K562 (cell line): Measurements from ENCODE around the gene ACTRT2. TPM values are rescaled to one million over a fixed set of nuclear protein-coding genes. Genes with fewer than 3 reads are reported as not detected.

Experiments used
- ATAC-seq: fragments of 200-7000 bp; cut with Tn5 transposase; 3 replicates; pipeline ENCODE4 v1.9.1; 2020; ENCODE audit warnings: moderate library complexity
- BruUV-seq: library from RNA; stranded (reverse); fragments of 400-500 nt; replicated peaks from 2 replicates; lab custom pipeline; 2021; lab: Mats Ljungman, UMichigan
- CTCF ChIA-PET: fragments of 300-600 bp; formaldehyde crosslinking; extraction: SDS; loops from one replicate; lab custom pipeline; 2021; ENCODE audit warnings: low intra/inter-chr PET ratio; lab: Yijun Ruan, JAX
- POLR2A ChIA-PET: fragments of 300-600, 350-650 bp; sonication (Branson Sonifier 250); formaldehyde crosslinking; extraction: SDS; loops from one replicate; lab custom pipeline; 2021; ENCODE audit warnings: antibody characterized with exemption, inconsistent platforms; lab: Yijun Ruan, JAX
- DNase-seq, 4 experiments: peaks; one replicate each; pipeline versions ENCODE4 v3.0.0 to v3.0.0-alpha.2; 2011 to 2018; ENCODE audit warnings: low spot score in 3 of 4, mixed read lengths in 3 of 4; ENCODE audit errors: extremely low read depth in 1 of 4
- FAIRE-seq: peaks from 2 replicates; lab custom pipeline; 2011; peaks lifted over from hg19 to GRCh38; lab: Jason Lieb, UNC
- H2AFZ ChIP-seq: 2 replicates; pipeline ENCODE4 v1.6.0; 2011; ENCODE audit warnings: low read depth, low read length, control low read depth, inconsistent platforms
- H3K27ac ChIP-seq: fragments of 200-600 bp; 3 replicates; pipeline ENCODE4 v1.8.0; 2011; ENCODE audit warnings: low read depth, mild to moderate bottlenecking, control low read depth, inconsistent platforms, low read length, moderate library complexity, mixed read lengths; ENCODE audit errors: extremely low read depth
- H3K27me3 ChIP-seq, 2 experiments: fragments of 300-600 bp in 1 of 2; 2 replicates in 1 of 2; 3 replicates in 1 of 2; pipeline versions ENCODE4 v1.6.0 to v1.8.0; 2011; ENCODE audit warnings: inconsistent platforms in 2 of 2, low read length in 2 of 2, mild to moderate bottlenecking in 1 of 2, mixed read lengths in 1 of 2, moderate library complexity in 1 of 2; ENCODE audit not compliant: control insufficient read depth in 2 of 2, insufficient read depth in 2 of 2
- H3K36me3 ChIP-seq: fragments of 300-600 bp; 3 replicates; pipeline ENCODE4 v1.8.0; 2011; ENCODE audit warnings: mild to moderate bottlenecking, low read length, inconsistent platforms; ENCODE audit not compliant: control insufficient read depth, insufficient read depth
- H3K4me1 ChIP-seq, 2 experiments: fragments of 200-600 bp in 1 of 2; replicated peaks in 1 of 2; 2 replicates in 1 of 2; 3 replicates in 1 of 2; pipeline versions ENCODE4 v1.5.1 to v1.8.0; 2011; ENCODE audit warnings: inconsistent platforms in 2 of 2, low read length in 2 of 2, mild to moderate bottlenecking in 1 of 2, mixed read lengths in 1 of 2, moderate library complexity in 1 of 2; ENCODE audit not compliant: control insufficient read depth in 2 of 2, insufficient read depth in 2 of 2
- H3K4me2 ChIP-seq: 2 replicates; pipeline ENCODE4 v1.6.1; 2011; ENCODE audit warnings: low read length, control low read depth, inconsistent platforms, mixed read lengths; ENCODE audit not compliant: insufficient read depth
- H3K4me3 ChIP-seq: fragments of 200-600 bp; sonication (generic), shearing (Covaris generic); 2 replicates; pipeline ENCODE4 v1.5.1; 2016; ENCODE audit warnings: control low read depth, inconsistent platforms
- H3K79me2 ChIP-seq: fragments of 200-600 bp; 3 replicates; pipeline ENCODE4 v1.8.0; 2011; ENCODE audit warnings: low read length, inconsistent platforms; ENCODE audit not compliant: control insufficient read depth, insufficient read depth
- H3K9ac ChIP-seq, 2 experiments: 2 replicates each; pipeline versions ENCODE4 v1.6.0 to v1.6.1; 2011; ENCODE audit warnings: low read depth in 2 of 2, low read length in 2 of 2, control low read depth in 1 of 2, inconsistent platforms in 1 of 2, mild to moderate bottlenecking in 1 of 2, mixed read lengths in 1 of 2; ENCODE audit not compliant: insufficient read depth in 1 of 2
- H3K9me1 ChIP-seq: one replicate; pipeline ENCODE4 v1.6.0; 2011; ENCODE audit warnings: inconsistent platforms, mild to moderate bottlenecking, low read length, moderate library complexity; ENCODE audit not compliant: control insufficient read depth, insufficient read depth
- H3K9me3 ChIP-seq: replicated peaks from 2 replicates; pipeline ENCODE4 v1.5.1; 2011; ENCODE audit warnings: low read depth, low read length, inconsistent platforms; ENCODE audit not compliant: control insufficient read depth, insufficient read depth
- H4K20me1 ChIP-seq: replicated peaks from 2 replicates; pipeline ENCODE4 v1.6.1; 2011; ENCODE audit warnings: low read length, inconsistent platforms, mixed read lengths; ENCODE audit not compliant: control insufficient read depth, insufficient read depth
- CBX3 ChIP-seq, 2 experiments: IDR thresholded peaks; 1 replicate in 1 of 2; 2 replicates in 1 of 2; pipeline ENCODE4 v1.6.1; 2012; ENCODE audit warnings: inconsistent platforms in 2 of 2, low read length in 2 of 2, borderline replicate concordance in 1 of 2, control low read depth in 1 of 2
- CREB1 ChIP-seq, 2 experiments: sonication (generic) in 1 of 2; formaldehyde crosslinking in 1 of 2; IDR thresholded peaks; 2 replicates each; pipeline versions ENCODE4 v1.6.1 to v1.8.0; 2012 to 2022; ENCODE audit warnings: inconsistent platforms in 1 of 2, mild to moderate bottlenecking in 1 of 2, missing genetic modification reagents in 1 of 2, moderate library complexity in 1 of 2
- ELF2 ChIP-seq: fragments of 250-450 bp; sonication (Bioruptor Pico); IDR thresholded peaks from 2 replicates; pipeline ENCODE4 v1.5.0; 2021; ENCODE audit warnings: mild to moderate bottlenecking
- GTF2E2 ChIP-seq: fragments of 200-800 bp; sonication (Bioruptor generic); IDR thresholded peaks from 2 replicates; pipeline ENCODE4 v1.6.1; 2016; ENCODE audit warnings: missing genetic modification characterization, missing compliant biosample characterization
- NELFE ChIP-seq: IDR thresholded peaks from 2 replicates; pipeline ENCODE4 v1.6.1; 2011; ENCODE audit warnings: mild to moderate bottlenecking; ENCODE audit not compliant: insufficient read depth, insufficient read length
- NUFIP1 ChIP-seq: fragments of 450-650 bp; IDR thresholded peaks from 2 replicates; pipeline ENCODE4 v1.6.1; 2018; ENCODE audit not compliant: partially characterized antibody
- SAFB ChIP-seq: fragments of 200-400 bp; formaldehyde crosslinking; IDR thresholded peaks from 2 replicates; pipeline ENCODE4 v1.6.1; 2017; ENCODE audit warnings: low read depth, low read length, borderline replicate concordance
- SMAD3 ChIP-seq: fragments of 450-650 bp; formaldehyde crosslinking; conservative IDR thresholded peaks from 2 replicates; pipeline ENCODE4 v1.4.0; 2020; ENCODE audit warnings: mild to moderate bottlenecking
- U2AF2 ChIP-seq: fragments of 200-400 bp; formaldehyde crosslinking; optimal IDR thresholded peaks from 2 replicates; pipeline ENCODE3; 2017; ENCODE audit warnings: low read depth, mild to moderate bottlenecking, low read length
- XRCC5 ChIP-seq: fragments of 200-400 bp; formaldehyde crosslinking; IDR thresholded peaks from 2 replicates; pipeline ENCODE4 v1.6.1; 2017; ENCODE audit warnings: low read depth, mild to moderate bottlenecking, low read length
- YY1 ChIP-seq, 3 experiments: IDR thresholded peaks; 2 replicates each; pipeline ENCODE4 v1.6.1; 2011; ENCODE audit warnings: low read length in 2 of 3, mild to moderate bottlenecking in 2 of 3, moderate library complexity in 2 of 3, borderline replicate concordance in 1 of 3, control low read depth in 1 of 3, low read depth in 1 of 3; ENCODE audit not compliant: insufficient read depth in 3 of 3, insufficient replicate concordance in 2 of 3, control insufficient read depth in 1 of 3, insufficient read length in 1 of 3; ENCODE audit errors: extremely low read depth in 1 of 3
- ZNF212 ChIP-seq: fragments of 450-650 bp; formaldehyde crosslinking; IDR thresholded peaks from 2 replicates; pipeline ENCODE4 v1.4.0; 2020; ENCODE audit warnings: mild to moderate bottlenecking
- WGBS: fragments of 100-300 bp; shearing (Covaris generic); methylation state at CpG from one replicate; pipeline ENCODE4 v1.1.6; 2016; ENCODE audit warnings: low coverage, mixed read lengths; ENCODE audit not compliant: insufficient coverage; ENCODE audit errors: missing lambda C conversion rate; 5-methylcytosine and 5-hydroxymethylcytosine counted together
- in situ Hi-C: fragments of 300-500 bp; cut with MboI; formaldehyde crosslinking; loops from 4 replicates; pipeline ENCODE4 v1.15.0; 2018; ENCODE audit warnings: inconsistent platforms, mixed read lengths
- intact Hi-C: fragments of 100-400 bp; cut with micrococcal nuclease; formaldehyde crosslinking; loops from 2 replicates; pipeline ENCODE4 v1.14.2; 2022
- polyA plus RNA-seq, 8 experiments: library from polyadenylated mRNA; depleted of rRNA in 4 of 8; stranded (reverse) in 5 of 8; unstranded in 3 of 8; fragments of >200 nt; fragmentation: Nextera tagmentation in 2 of 8; fragmentation: Illumina TruSeq in 1 of 8; extraction: Ambion mirVana in 2 of 8; extraction: Trizol in 1 of 8; gene quantifications; 2 replicates each; pipeline versions ENCODE4 v1.2.1 to v1.2.3, GENCODE V29; 2011 to 2014; ENCODE audit warnings: inconsistent platforms in 1 of 8, missing spikeins in 1 of 8
- total RNA-seq, 7 experiments: library from RNA; depleted of rRNA in 6 of 7; stranded (reverse); fragments of >200 nt in 6 of 7; fragmentation: Illumina TruSeq in 2 of 7; extraction: Trizol in 2 of 7; gene quantifications; 2 replicates each; pipeline versions ENCODE4 v1.2.1 to v1.2.3, GENCODE V29; 2011 to 2021; ENCODE audit warnings: low replicate concordance in 1 of 7
- TF ChIP-seq, protein P1 (sequence below): fragments of 450-650 bp; IDR thresholded peaks from 2 replicates; pipeline ENCODE4 v1.6.1; 2016; ENCODE audit warnings: missing biosample characterization, missing genetic modification characterization
- TF ChIP-seq, protein P2 (sequence below): conservative IDR thresholded peaks from 2 replicates; pipeline ENCODE4 v1.6.1; 2011; ENCODE audit warnings: low read depth, mild to moderate bottlenecking, low read length; ENCODE audit not compliant: control insufficient read depth

The ACTRT2 gene
- total and polyA plus RNA-seq, 9 of the 15 experiments (the other 6 are each of a cell fraction or from before 2014, with no cell fraction given) = not detected

DNA sequence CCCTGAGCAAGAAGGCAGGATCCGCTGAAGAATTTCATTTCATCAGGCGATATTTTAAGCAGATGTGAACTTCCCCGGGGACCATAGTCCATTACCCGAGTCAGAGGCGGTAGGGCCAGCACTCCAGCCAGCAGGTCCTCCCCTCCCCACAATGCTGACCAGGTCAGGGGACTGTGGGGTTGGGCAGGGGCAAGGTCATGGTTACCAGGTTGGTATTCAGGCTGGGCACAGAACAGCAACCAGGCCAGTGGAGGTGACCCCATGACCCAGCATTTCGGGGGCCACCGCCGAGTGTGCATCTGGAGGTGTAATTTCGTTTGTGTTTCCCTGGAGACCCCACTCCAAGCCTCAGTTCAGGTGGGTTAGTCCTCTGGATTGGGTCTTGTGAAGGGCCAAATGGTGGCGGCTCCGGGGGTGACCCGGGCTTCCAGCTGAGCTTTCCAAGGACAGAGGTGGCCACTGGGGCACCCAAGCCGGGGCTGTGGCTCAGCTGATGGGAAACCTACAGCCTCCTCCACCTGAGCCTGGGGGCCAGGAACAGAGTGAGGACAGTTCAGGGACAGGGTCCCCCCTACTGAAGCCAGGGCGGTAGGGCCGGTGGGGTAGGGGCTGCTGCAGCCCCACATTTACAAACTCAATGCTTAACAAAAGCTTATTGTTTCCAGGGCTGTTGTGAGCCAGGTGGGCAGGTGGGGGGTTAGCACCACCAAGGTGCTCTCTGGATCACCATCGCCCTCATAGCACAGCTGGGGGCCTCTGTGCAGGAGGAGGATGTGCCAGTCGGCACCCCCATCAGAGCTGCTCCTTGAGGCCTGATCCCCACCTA is 50.5 kb downstream of the ACTRT2 start:
- no peaks in the 10 kb centered on the region for H3K9me3 ChIP-seq
- no peaks in the 10 kb centered on the region for H3K9me1 ChIP-seq
- H3K79me2 ChIP-seq = no peaks in the 10 kb centered on the region
- DNase-seq = no peak
- intact Hi-C loops (no loop called here), in situ Hi-C loops (no loop called here)
- no peak overlapping the region for H3K27ac ChIP-seq
- no peak for FAIRE-seq
- no peak for ATAC-seq
- peaks cover 0 to 5% of the 10 kb centered on the region in 2 experiments; a peak in 1 of 5 replicates for H3K4me1 ChIP-seq
- no peak overlapping the region for H3K4me2 ChIP-seq
- WGBS = 11% methylated on average over 17 of the region's 17 CpGs
- peaks cover 9% of the 10 kb centered on the region; the same call in 1 of the 2 replicates for H4K20me1 ChIP-seq
- BruUV-seq = no TSS peak
- no peak overlapping the region for H3K4me3 ChIP-seq
- no peak for TF ChIP-seq GTF2E2
- TF ChIP-seq ELF2 (CRISPR knock-in tag) = no peak
- no peak for TF ChIP-seq U2AF2
- TF ChIP-seq ZNF212 = no peak
- no peak for TF ChIP-seq CBX3 (IDR thresholded peaks at IDR 0.05; ENCODE audit: borderline replicate concordance in 1 of 2, low read length in 2 of 2)
- no peak for TF ChIP-seq SMAD3
- TF ChIP-seq NUFIP1 = no peak
- TF ChIP-seq XRCC5 = no peak
- no peak for TF ChIP-seq CREB1 (IDR thresholded peaks at IDR 0.05)
- no peak for TF ChIP-seq CREB1 (CRISPR knock-in tag; IDR thresholded peaks at IDR 0.05)
- TF ChIP-seq YY1 (IDR thresholded peaks at IDR 0.05; ENCODE audit: borderline replicate concordance in 1 of 3, control insufficient read depth in 1 of 3, extremely low read depth in 1 of 3, insufficient read depth in 3 of 3, insufficient read length in 1 of 3, insufficient replicate concordance in 2 of 3, low read depth in 1 of 3, low read length in 2 of 3) = no peak
- no peak for TF ChIP-seq SAFB
- TF ChIP-seq, protein P1, sequence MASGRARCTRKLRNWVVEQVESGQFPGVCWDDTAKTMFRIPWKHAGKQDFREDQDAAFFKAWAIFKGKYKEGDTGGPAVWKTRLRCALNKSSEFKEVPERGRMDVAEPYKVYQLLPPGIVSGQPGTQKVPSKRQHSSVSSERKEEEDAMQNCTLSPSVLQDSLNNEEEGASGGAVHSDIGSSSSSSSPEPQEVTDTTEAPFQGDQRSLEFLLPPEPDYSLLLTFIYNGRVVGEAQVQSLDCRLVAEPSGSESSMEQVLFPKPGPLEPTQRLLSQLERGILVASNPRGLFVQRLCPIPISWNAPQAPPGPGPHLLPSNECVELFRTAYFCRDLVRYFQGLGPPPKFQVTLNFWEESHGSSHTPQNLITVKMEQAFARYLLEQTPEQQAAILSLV (tag) = no peak
- TF ChIP-seq, protein P2, sequence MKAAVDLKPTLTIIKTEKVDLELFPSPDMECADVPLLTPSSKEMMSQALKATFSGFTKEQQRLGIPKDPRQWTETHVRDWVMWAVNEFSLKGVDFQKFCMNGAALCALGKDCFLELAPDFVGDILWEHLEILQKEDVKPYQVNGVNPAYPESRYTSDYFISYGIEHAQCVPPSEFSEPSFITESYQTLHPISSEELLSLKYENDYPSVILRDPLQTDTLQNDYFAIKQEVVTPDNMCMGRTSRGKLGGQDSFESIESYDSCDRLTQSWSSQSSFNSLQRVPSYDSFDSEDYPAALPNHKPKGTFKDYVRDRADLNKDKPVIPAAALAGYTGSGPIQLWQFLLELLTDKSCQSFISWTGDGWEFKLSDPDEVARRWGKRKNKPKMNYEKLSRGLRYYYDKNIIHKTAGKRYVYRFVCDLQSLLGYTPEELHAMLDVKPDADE = no peak
- TF ChIP-seq NELFE = no peak
- TF ChIP-seq, all 486 proteins: peak for 0
- peaks cover 21 to 35% of the 10 kb centered on the region in 2 experiments for H3K27me3 ChIP-seq
- ChIA-PET CTCF (no interaction called here), POLR2A (interaction anchor here (0.5 to 0.6 kb wide), 2 partner anchors 11 to 12 kb away, joined by 3 read pairs; no protein-coding TSS in a partner anchor)
- H2AFZ ChIP-seq = no peak overlapping the region
- no peak overlapping the region for H3K9ac ChIP-seq
- no peaks in the 10 kb centered on the region for H3K36me3 ChIP-seq
